ENCODE measurements around the gene SH3TC1.

DNA sequence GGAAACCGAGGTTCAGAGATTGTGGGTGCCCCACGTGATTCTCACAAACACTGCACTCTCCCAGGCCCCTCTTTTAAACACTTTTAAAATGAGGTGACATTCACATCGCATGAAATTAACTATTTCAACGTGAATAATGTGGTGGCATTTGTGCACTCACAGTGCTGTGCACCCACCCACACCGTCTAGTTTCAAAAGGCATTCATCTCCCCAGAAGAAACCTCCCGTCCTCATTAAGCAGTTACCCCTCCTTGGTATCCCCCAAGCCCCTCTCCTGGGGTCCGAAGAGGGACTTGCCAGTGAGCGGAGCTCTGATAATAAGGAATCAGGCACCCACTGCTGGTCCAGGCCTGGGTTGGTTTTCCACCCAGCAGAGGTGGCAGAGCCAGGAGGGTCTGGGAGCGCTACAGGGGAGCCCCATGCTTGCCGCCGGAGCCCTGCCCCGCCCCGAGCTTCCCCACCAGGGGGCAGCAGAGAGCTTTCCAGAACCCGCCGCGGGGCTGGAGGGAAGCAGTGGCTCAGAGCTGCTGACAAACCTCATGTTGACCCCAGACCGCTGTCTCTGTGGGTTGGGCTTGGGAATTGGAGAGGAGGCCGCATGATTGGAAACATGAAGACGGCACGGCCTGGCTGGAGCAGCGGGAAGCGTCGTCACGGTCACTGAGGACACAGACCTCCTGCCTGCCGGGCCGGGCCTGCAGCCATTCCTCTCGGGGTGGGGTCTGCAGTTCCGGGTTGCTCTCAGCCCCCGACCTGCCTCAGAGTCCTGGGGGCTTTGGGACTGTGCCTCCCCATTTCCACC is 43.0 kb downstream of the SH3TC1 start:
- TF ChIP-seq, protein P1, sequence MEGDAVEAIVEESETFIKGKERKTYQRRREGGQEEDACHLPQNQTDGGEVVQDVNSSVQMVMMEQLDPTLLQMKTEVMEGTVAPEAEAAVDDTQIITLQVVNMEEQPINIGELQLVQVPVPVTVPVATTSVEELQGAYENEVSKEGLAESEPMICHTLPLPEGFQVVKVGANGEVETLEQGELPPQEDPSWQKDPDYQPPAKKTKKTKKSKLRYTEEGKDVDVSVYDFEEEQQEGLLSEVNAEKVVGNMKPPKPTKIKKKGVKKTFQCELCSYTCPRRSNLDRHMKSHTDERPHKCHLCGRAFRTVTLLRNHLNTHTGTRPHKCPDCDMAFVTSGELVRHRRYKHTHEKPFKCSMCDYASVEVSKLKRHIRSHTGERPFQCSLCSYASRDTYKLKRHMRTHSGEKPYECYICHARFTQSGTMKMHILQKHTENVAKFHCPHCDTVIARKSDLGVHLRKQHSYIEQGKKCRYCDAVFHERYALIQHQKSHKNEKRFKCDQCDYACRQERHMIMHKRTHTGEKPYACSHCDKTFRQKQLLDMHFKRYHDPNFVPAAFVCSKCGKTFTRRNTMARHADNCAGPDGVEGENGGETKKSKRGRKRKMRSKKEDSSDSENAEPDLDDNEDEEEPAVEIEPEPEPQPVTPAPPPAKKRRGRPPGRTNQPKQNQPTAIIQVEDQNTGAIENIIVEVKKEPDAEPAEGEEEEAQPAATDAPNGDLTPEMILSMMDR (IDR thresholded peaks at IDR 0.05; ENCODE audit: low read depth, low read length), result peak; percentile 98
- TF ChIP-seq POLR2A (IDR thresholded peaks at IDR 0.05; ENCODE audit: extremely low read depth, insufficient read length), result no peak
